Stimulated activated CD4-positive, alpha-beta T cell treated with anti-CD3 and anti-CD28 coated beads, Interleukin-15, amount 100 ng/mL, for 1 hour (primary cell): ENCODE data around the gene PCDHGC5.

Source experiments
- DNase-seq, 2 donors: peaks; one replicate each; pipeline ENCODE4 v3.0.0-alpha.2; 2020; ENCODE audit warnings: low read depth in 1 of 2, low spot score in 1 of 2

The PCDHGC5 gene

DNA sequence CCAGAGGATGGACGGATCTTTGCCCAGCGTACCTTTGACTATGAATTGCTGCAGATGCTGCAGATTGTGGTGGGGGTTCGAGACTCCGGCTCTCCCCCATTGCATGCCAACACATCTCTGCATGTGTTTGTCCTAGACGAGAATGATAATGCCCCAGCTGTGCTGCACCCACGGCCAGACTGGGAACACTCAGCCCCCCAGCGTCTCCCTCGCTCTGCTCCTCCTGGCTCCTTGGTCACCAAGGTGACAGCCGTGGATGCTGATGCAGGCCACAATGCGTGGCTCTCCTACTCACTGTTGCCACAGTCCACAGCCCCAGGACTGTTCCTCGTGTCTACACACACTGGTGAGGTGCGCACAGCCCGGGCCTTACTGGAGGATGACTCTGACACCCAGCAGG lies 1.9 kb downstream of the PCDHGC5 start:
- DNase-seq, result no peak

DNA sequence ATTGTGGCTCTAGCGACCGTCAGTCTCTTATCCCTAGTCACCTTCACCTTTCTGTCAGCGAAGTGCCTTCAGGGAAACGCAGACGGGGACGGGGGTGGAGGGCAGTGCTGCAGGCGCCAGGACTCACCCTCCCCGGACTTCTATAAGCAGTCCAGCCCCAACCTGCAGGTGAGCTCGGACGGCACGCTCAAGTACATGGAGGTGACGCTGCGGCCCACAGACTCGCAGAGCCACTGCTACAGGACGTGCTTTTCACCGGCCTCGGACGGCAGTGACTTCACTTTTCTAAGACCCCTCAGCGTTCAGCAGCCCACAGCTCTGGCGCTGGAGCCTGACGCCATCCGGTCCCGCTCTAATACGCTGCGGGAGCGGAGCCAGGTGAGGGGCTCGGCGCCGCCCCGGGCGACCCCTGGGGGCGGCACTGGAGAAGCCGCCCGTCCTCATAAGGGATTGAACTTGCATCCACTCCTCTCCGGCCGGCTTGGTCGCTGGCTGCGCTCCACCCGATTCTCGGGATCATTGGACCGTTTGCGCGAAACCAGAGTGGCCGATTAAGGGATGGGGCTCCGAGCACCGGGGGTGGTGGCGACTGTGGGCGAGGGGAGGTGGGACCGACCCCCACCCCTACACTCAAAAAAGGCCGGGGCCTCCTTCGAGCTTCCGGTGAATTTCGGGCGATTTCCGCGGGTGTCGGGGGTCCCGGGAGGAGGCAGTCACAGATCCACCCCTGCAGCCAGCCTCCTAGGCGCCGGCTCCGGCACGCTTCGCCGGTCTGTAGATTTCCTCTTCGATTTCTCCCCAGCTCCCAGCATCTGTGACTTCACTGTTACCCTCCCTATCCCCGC lies 2.7 kb downstream of the PCDHGC5 start:
- no peak for DNase-seq

DNA sequence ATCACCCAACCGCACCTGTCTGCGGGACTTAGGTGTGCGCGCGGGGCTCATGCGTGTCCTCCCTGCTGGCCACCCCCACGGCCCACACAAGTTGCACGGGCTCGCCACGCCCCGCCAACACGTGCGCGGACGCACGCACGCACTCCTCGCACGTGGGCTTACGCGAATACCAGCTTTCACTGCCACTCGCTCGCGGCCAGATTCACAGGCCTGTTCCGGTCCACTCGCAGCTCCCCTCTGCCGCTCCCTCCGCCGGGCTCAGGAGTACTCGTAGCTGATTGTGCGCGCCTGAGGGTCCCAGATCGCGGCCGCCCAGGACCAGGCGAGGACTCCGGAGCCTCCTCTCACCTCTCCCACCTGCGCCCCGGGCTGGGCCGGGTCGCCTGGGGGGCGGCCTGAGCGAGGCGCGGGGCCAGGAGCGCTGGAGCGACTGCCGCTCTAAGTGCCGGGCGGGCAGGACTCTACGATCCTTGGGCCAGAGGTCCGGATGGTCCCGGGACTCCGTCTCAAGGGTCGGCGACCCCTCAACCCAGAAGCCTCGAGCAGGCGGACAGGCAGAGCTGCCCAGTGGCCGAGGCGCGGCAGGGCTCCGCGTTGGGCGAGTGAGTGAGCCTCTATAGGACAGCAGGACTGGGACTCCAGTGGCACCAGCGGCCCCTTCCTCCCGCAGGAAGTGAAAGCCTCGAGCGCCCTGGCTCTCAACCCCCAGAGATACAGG lies 3.4 kb downstream of the PCDHGC5 start:
- no peak for DNase-seq

DNA sequence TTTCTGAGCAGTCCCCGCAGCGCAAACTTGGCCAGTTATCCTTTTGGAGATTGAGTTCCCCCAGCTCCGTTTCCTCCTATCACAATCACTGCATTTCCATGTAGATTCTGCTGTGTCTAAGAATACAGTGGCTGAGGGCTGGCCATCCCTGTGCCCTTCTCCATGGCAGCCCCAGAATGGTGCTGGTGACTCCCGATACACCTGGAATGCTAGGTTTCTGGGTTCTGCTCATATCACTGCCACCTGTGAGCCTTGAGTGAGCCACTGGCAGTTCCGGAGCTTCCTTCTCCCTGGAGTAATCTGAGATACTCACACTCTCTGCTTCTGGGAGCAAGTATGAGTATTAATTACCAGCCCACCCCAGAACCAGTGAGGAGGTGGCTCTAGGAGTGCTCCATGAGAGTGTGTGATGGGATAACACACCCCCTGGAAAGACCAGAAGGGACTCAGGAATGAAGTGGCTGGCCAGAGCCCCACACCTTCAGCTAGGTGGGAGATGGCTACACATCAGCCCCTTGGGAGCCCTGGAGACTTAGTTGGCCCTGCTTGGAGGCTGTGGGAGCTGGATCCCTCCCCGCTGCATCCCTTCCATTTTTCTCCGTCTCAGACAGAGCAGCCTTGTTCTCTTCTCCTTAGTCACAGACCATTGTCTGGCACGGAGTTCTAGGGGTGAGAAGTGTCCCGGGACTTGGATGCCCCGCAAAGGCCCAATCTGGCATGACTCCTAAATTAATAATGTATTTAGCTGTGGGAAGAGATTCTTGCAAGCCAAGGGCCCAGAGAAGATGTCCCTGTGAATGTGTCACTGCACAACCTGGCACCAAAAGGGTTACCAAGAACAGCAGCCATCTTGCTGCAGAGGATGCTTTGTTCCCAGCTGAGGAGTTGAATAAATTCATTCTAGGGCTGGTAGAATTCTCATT lies 4.9 kb downstream of the PCDHGC5 start:
- no peak for DNase-seq

DNA sequence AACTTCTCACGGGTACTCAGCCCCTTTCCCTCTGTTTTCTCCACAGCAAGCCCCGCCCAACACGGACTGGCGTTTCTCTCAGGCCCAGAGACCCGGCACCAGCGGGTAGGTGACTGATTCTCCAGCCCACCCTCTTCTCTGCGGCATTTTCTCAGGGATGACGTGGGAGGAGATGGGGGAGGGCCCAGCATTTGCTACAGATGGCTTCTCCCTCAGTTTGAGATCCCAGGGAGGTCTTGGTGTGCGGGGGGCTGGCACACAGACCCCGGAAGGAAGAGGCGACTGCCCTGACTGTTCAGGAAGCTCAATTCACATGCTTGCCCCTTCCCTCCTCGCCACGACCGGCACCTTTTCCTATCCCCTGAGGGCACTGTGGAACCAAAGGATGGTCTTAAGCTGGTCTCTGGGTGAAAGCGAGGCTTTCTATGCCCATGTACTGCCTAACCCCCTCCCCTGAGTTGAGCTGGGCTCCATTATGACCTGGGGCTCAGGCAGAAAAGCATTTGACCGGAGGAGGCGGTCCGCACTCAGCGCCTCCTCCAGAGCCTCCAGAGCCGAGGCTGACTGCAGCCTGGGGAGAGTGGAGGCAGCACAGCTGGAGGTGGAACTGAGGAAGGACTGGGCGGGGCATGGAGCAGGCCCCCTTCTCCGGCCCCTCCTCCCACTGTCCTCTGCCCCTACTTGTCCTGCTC lies 6.0 kb downstream of the PCDHGC5 start:
- no peak for DNase-seq

DNA sequence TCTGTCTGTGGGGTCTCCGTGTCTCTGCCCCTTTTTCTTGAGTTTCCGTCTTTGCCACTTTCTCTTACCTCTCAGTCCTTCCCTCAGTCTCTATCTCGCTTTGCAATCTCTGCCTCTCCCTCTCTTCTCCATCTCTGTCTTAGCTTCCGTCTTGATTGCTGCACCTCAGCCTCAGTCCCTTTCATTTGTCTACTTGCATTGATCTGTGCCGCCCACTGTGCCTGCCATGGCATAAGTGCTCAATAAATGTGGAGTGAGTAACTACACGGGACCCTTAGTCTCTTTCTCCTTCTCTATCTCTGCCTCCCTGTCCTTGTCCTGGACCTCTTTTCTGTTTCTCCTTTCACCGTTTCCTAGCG lies 6.6 kb downstream of the PCDHGC5 start:
- DNase-seq, result no peak

DNA sequence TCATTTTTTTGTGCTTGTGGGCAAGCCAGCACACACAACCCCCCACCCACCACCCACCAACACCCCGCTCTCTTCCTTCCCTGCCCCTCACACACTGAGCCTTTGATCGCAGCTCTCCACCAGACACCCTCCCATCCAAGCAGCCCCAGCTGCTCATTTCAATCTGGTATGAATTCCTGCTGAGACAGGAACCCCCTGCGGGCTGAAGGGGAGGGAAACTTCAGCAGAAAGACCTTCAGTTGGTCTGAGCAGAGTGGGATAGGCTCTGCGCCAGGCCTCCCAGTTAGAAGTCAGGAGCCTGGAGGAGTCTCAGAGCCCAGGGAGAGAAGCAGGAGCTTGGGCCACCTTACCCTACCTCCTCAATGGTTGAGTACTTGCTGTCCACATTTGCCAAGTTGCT lies 7.2 kb downstream of the PCDHGC5 start:
- DNase-seq, result no peak

DNA sequence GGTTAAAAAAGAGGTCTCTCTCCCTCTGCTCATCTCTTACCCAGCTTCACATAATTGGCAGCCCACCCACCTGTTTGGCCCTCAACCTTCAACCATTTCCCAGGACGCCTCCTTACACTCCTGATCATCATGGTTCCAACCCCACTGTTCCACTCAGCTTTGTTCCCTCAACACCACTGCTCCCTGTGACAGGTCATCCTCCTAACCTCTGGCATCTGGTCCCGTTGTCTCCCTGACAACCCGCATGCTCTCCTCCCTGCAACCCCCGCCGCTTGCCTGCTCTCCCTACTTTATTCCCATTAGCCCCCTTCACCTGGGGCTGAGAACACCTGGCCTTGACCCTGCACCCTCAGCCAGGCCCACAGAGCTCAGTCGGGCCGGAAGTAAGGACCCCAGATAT lies 12.9 kb downstream of the PCDHGC5 start:
- DNase-seq, result no peak

DNA sequence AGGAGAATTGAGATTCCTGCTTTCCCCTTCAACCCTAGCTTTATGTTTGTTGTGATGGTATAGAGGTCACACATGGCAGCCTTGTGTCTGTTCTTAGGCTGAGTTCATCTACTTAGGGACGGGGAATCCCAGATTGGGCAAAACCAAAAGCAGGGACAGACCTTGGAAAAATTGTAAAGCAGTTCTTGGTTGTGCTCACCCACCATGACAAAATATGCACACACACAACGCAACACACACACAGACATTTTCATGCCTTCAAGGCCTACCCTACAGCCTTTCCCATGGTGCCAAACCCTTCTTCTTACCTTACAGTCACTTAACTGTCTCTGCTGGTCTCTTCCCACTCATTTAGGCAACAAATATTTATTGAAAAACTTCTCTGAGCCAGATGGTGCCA lies 14.8 kb downstream of the PCDHGC5 start:
- DNase-seq, result no peak

DNA sequence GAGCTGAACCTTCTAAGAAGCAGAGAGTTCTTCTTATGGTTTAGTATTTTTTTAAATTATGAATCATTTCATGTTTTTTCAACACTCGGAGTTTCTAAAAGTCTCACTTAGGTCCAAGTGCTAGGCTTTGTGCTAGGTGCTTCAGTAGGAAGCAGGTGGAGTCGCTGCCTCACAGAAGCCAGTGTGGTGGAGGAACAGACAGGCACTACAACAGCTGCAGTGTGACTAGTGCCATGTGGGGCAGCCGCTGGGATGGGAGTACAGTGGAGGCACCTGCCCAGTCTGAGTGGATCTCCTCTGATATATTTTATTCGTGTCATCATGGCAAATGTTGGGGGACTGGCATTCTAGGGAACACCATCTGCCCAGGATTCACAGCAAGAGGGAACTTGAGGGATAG lies 15.3 kb downstream of the PCDHGC5 start:
- DNase-seq, result no peak

DNA sequence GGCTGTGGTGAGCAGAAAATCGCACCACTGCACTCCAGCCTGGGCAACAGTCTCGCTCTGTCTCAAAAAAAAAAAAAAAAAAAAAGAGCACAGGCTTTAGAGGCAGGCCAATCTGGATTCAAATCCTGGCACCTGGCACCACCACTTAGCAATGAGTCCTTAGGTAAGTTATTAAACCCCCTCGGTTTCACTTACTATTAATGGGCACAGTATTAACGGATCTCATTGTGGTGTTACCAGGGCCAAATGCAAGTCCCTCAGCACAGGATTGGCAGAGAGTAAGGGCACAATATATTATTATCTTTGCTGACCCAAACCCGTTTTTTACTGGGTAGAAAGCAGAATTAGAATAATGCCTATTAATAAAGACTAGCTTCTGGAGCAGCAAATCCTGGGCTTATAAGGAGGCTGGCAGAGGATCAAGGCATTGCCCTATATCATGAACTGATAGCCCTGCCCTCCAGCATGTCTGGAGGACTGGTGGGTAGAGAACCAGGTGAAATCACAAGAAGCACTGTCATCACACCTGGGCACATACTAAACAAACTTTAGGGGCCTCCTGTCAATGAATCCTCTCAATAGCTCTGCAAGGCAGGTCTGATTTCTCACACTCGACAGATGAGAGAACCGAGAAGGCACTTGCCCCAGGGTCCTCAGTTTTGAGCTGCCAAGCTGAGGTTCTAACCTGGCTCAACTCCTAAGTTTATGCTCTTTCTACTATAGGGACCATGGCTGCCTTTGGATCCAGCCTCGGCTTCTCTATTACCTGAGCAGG lies 17.7 kb downstream of the PCDHGC5 start:
- DNase-seq, result no peak

DNA sequence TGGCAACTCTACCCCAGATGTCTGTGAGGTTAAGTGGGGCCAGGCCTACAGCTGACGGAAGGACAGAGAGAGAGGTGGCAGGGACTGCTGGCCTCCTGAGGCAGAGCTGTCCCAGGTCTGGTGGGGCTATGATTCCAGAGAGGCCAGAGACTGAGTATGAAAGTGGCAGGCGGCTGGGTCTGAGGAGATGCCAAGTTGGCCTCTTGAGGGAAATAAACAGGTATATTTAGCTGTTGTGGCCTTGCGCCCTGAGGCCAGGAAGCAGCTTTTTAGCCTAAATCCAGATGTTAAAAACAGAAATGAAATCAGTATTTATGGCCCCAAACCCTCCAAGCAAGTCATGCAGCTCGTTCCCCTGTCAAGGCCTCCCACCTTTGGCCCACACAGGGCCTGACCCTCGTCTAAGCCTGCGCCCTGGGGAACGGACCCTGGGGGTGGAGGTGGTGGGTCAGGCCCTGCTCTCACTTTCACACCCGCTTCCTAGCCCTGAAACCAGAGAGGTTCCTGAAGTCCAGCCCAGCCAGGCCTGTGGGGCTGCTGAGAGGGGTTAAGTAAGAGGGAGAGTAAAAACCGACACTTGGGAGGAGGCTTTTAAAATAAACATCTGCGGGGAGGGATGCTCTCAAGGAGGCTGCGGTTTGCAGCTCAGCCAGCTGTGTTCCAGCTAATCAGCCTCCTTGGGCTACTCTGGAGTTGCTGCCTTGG lies 18.7 kb downstream of the PCDHGC5 start:
- no peak for DNase-seq

DNA sequence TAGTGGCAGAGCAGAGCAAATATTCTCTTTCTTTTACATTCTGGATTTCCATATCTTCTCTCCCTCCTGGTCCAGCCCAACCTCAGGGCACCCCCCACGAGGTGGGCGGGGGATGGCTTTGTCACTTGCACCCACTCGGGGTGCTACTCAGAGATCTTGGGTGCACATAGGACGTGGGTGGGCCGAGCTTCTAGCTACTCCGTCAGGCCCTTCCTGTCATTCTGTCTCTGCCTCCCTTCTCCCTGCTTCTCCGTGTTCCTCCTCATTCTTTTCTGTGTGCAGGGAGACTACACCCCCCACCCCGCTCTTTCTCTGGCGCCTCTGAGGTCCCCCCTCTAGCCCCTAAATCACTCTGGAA lies 19.5 kb downstream of the PCDHGC5 start:
- DNase-seq, result no peak

DNA sequence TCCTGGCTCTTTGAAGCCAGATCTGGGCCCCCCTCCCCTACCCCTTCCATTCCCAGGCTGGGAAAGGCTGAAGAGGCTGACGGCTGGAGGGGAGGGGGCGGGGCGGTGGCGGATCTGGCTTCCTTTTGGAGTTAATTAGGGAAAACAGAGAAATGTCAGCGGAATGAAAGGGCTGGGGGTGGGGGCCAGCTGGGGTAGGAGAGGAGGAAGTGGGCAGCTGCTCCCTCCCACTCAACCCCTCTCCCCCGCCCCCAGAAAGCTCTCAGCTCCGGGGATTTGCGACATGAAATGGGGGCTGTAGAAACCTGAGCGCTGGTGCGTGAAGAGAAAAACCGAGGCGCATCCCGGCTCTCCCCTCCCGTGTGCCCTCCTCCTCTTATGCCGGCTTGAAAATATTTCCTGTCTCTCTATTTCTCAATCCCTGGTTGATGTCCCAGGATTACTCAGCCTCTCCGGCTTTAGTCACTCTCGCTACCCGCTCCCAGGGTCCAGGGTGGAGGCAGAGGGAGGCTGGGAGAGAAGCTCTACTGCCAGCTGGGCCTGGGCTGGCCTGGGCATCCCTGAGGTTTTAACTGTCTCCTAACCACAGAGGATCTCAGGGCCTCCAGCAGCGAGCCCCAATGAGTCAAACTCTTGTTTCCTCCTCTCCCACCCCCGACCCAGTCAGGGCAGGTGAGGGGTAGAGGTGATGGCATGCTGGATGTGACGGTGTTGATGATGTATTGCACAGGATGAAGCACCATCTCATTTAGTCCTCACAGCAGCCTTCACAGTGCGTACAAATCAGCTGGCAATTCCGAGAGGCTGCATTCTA lies 20.1 kb downstream of the PCDHGC5 start:
- DNase-seq, result no peak

DNA sequence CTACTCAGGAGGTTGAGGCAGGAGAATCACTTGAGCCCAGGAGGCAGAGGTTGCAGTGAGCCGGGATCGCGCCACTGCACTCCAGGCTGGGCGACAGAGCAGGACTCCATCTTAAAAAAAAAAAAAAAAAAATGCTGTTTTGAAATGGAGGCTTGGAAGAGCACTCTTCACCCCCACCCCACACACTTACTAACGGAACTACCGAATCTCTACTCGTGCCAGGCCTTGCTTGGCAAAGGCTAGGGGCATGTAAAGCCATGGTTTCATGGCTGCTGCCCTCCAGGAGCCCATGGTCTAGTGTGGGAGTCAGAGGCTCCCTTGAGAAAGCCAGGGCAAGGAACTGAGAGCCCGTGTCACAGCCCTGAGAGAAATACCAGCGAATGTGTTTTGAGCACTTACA lies 21.3 kb downstream of the PCDHGC5 start:
- no peak for DNase-seq

DNA sequence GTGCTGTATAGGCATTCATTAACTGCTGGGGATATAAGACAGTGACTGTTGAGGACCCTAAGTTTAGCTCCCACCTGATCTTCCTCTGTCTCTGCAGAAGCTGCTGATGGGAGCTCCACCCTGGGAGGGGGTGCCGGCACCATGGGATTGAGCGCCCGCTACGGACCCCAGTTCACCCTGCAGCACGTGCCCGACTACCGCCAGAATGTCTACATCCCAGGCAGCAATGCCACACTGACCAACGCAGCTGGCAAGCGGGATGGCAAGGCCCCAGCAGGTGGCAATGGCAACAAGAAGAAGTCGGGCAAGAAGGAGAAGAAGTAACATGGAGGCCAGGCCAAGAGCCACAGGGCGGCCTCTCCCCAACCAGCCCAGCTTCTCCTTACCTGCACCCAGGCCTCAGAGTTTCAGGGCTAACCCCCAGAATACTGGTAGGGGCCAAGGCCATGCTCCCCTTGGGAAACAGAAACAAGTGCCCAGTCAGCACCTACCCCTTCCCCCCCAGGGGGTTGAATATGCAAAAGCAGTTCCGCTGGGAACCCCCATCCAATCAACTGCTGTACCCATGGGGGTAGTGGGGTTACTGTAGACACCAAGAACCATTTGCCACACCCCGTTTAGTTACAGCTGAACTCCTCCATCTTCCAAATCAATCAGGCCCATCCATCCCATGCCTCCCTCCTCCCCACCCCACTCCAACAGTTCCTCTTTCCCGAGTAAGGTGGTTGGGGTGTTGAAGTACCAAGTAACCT lies 22.1 kb downstream of the PCDHGC5 start:
- DNase-seq, result no peak

DNA sequence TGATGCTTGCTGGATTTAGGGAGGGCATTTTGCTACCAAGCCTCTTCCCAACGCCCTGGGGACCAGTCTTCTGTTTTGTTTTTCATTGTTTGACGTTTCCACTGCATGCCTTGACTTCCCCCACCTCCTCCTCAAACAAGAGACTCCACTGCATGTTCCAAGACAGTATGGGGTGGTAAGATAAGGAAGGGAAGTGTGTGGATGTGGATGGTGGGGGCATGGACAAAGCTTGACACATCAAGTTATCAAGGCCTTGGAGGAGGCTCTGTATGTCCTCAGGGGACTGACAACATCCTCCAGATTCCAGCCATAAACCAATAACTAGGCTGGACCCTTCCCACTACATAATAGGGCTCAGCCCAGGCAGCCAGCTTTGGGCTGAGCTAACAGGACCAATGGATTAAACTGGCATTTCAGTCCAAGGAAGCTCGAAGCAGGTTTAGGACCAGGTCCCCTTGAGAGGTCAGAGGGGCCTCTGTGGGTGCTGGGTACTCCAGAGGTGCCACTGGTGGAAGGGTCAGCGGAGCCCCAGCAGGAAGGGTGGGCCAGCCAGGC lies 23.0 kb downstream of the PCDHGC5 start:
- no peak for DNase-seq

DNA sequence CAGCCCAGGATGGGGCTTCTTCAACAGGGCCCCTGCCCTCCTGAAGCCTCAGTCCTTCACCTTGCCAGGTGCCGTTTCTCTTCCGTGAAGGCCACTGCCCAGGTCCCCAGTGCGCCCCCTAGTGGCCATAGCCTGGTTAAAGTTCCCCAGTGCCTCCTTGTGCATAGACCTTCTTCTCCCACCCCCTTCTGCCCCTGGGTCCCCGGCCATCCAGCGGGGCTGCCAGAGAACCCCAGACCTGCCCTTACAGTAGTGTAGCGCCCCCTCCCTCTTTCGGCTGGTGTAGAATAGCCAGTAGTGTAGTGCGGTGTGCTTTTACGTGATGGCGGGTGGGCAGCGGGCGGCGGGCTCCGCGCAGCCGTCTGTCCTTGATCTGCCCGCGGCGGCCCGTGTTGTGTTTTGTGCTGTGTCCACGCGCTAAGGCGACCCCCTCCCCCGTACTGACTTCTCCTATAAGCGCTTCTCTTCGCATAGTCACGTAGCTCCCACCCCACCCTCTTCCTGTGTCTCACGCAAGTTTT lies 23.6 kb downstream of the PCDHGC5 start:
- peak; percentile 73 to 76 for DNase-seq
